HG03520 (cell line): ENCODE results near the gene B4GALNT4.
"Not testable (repeated sequence)": the region's sequence is repeated elsewhere in the genome, so short reads cannot be mapped to it uniquely, and the experiment has no call there.

Experiments used
- ATAC-seq: cut with Tn5 transposase; IDR thresholded peaks from one replicate; pipeline ENCODE4 v1.9.1; 2021; ENCODE audit warnings: mild to moderate bottlenecking, moderate library complexity; ENCODE audit not compliant: unreplicated experiment

Gene B4GALNT4

DNA sequence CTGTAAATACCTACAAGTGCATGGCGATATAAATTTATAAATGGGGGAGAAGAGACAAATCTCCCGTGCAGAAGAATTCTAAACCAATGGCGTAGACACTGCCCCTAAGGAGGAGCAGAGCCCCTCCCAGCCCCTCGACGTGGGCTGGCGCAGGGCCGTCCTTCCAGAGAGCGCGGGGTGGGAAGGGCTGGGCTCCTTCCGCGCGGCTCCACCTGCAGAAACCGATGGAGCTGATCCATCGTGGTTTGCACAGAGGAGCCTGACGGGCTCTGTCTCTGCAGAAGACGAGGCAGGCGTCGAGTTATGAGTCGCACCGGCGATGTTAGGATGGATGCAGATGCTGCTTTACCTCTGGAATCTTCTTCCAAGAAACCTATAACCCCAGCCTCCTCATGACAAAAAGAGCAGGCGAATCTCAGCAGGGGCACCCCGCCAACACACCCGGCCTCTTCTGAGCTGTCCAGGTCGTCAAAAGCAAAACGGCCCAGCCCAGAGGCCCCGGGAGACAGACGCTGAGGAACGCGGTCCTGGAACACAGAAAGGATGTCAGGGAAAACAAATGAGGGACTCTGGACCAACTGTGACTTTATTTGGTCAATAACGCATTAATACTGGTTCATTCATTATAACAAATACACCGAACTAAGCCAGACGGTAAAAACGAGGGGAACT lies 11.0 kb upstream of the B4GALNT4 start:
- ATAC-seq, result no peak

DNA sequence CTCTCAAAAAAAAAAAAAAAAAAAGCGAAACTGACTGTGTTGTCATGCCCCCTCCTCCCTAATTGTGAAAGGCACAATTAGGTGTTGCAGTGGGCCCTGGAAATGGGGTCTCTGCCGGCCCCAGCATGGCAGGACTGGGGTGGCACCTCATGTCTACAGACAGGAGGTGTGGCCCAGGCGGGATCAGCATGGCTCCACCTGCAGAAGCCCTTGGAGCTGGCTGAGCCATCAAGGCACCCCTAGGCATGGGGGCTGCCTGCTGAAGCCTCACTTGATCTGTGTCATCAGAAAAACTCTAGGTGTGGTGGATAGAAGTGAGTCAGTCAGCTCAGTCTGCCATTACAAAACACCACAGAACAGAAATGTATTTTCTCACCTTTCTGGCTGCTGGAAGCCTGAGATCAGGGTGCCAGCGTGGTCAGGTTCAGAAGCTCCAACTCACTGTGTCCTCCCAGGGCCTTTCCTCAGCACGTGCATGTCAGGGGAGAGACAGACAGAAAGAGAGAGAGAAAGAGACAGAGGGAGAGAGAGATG lies 10.1 kb upstream of the B4GALNT4 start:
- ATAC-seq, result no peak

DNA sequence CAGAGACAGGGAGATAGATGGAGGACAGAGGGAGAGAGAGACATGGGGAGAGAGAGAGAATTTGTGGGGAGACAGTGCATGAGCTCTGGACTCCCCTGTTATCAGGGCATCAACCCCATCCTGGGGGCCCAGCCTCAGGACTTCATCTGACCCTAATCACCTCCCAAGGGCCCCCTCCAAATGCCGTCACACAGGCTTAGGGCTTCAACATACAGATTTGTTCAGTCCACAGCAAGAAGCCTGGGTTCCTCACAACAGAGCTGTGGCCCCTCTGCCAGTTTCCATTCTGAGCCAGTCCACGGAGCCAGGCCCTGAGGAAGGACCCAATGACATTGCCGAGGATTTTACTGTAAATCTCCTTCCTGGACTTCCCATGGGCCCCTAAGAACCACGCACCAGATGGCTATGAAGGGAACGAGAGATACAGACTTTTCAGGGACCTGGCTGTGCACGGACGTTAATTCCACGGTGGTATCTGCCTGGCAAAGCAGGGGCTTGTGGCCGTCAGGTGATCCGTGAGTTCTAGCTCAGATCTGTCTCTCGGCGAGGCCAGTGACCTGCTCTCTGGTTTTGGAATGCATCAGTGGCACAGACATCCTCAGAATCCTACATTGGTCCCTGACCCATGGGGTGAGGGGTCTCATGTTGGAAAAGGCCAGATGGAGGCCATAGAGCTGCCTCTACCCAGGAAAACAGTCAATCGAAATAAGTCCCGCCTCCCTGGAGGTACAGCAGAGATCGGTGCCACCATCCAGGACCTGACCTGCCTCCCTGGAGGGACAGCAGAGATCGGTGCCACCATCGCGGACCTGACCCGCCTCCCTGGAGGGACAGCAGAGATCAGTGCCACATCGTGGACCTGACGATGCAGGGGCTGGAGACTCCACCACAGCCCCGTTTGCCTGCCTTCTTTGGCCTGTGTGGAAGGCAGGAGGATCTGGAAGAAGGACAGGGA lies 8.7 kb upstream of the B4GALNT4 start:
- ATAC-seq, result no peak

DNA sequence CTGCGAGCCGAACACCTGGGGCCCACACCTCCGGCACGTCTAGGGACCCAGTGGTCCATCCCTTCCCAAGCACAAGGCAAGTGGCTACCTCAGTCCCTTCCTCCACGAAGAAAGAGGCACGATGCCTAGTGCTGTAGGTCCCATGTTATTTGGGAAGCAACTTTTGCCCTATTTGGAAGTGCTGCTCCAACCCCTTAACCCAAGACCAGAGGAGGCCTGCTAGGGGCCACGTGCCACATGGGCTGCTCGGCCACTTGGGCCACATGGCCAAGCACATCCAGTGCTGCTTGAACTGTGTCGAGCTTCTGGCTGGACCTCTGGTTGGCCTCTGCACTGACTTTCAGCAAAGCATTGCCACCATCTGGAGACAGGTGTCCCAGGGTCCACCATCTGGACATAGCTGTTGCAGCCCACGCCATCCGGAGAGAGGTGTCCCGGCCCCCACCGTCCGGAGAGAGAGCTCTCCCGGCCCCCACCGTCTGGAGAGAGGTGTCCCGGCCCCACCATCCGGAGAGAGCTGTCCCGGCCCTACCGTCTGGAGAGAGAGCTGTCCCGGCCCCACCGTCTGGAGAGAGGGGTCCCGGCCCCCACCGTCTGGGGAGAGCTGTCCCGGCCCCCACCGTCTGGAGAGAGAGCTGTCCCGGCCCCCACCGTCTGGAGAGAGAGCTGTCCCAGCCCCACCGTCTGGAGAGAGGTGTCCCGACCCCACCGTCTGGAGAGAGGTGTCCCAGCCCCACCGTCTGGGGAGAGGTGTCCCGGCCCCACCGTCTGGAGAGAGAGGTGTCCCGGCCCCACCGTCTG lies 6.5 kb upstream of the B4GALNT4 start:
- no peak for ATAC-seq

DNA sequence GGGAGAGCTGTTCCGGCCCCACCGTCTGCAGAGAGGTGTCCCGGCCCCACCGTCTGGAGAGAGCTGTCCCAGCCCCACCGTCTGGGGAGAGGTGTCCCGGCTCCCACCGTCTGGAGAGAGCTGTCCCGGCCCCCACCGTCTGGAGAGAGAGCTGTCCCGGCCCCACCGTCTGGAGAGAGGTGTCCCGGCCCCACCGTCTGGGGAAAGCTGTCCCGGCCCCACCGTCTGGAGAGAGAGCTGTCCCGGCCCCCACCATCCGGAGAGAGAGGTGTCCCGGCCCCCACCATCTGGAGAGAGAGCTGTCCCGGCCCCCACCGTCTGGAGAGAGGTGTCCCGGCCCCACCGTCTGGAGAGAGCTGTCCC lies 5.9 kb upstream of the B4GALNT4 start:
- ATAC-seq, result not testable (repeated sequence)

DNA sequence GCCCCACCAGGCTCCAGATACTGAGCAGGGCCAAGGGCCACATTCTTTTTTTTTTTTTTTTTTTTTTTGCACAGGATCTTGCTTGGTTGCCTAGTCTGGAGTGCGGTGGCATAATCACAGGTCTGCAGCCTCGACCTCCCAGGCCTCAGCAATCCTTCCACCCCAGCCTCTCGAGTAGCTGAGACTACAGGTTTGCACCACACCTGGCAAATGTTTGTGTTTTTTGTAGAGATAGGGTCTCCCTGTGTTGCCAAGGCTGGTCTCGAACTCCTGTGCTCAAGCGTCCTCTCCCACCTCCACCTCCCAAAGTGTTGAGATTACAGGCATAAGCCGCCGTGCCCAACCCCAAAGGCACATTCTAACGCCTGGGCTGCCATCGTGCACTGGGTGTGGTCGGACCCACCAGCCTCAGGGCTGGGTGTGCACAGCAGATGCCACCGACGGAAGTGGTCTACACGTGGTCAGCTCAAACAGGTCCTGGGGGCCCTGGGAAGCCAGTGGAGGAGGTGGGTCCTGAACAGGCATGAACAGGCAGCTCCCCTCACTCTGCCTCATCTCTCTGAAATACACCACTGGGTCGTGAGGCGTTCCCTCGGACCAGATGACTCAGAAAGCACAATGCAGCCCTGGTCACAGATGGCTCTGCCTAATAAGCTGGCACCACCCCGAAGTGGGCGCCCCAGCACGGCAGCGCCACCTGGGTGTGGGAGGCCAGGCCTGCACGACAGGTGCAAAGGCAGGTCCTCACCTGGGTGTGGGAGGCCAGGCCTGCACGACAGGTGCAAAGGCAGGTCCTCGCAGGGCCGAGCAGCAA lies 5.1 kb upstream of the B4GALNT4 start:
- no peak for ATAC-seq

DNA sequence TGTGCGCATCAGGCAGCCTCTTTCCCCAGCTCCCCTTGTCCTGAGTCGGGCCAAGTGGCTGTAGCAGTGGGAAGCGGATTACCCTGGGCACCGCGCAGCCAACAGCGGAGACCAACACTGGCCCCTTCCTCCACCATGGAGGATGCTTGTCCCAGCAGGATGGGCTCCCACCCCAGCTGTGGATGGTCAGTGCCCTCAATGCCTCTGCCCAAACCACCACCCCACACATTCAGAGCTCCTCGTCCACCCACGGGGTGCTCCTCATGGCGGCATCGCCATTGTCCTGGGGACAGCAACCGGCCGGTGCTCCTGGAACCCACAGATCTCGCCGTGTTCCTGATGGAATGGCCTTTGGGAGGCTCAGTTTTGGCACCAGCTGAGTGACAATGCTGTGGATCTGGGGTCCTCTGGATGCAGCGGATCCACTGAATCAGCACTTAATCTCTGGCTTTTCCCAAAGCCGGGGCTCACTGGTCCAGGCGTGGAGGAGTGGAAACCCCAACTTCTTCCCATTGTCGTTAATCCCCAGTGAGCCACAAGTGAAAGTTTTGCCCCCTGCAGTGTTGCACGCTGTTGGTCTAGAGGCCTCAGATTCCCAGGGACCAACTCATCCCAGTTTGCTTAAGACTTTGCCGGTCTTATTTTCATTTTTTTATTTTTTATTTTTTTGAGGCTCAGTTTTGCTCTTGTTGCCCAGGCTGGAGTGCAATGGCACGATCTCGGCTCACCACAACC lies 4.1 kb upstream of the B4GALNT4 start:
- no peak for ATAC-seq

DNA sequence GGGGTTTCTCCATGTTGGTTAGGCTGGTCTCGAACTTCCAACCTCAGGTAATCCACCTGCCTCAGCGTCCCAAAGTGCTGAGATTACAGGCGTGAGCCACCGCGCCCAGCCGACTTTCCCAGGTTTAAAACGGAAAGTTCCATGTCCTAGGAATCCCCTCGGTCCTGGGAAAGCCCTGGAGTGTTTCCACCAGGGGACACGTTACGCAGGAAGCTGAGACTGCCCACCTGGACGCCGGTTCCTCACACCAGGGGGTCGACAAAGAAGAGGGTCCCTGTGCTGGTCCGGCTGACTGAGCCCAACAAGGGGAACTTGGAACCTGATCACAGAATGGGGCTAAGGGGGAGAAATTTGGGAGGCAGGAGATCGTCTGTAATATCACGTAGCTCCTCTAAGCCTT lies 3.5 kb upstream of the B4GALNT4 start:
- ATAC-seq, result no peak

DNA sequence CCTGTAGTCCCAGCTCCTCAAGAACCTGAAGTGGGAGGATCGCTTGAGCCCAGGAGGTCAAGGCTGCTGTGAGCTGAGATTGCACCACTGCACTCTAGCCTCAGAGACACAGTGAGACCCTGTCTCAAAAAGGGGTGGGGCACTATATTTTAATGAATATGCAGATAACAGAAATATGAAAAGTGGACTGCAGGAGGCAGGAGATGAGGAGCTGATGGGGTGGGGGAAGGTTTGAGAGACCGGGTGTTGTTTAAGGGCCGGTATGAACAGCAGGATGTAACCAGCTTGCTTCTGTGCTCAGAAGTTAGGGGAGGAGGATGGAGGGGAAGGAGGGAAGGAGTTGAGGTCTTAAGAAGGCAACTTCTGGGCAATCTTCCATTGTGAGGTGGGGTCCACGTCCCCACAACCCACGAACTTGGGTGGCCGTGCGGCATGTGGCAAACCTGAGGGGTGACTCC lies 1.3 kb upstream of the B4GALNT4 start:
- ATAC-seq, result no peak

DNA sequence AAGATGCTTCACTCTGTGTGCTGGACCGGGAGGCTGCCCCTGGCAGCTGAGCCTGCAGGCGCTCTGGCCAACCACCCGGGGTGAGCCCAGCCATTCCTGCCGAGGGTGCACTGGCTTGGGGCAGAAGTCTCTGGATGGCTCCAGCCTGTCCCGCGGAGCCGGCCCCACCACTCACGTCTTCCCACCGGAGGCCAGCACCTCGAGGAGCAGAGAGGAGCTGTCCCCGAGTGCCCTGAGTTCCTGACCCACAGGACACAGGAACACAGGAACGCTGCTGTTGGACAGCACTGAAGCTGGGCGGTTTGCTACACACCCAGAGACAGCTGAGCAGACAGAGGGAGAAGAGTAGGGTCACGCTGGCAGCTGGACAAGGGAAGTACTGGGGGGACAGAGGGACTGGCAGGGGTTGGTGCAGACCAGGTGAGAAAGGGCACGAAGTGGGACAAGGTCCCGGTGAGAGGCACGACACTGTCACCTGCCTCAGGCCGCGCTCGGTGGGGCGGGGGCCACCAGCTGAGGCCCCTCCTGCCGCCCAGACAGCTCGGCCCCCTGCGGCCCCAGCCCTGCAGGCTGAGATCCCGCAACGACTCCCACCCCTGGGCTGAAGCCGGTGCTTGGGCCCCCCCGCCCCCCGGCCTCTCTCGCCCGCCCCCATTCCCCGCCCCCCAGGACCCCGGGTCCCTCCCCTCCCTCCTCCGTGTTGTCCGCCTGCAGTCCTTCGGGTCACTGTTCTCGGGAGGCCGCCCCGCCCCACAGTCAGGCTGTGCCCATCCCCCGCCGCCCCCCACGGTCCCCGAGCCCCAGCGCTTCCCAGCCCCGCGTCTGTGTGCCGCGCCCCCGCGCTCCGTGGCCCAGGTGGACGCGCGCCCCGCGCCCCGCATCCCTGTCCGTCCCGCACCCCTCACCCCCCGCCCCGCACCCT lies 624 bp upstream of the B4GALNT4 start:
- no peak for ATAC-seq

DNA sequence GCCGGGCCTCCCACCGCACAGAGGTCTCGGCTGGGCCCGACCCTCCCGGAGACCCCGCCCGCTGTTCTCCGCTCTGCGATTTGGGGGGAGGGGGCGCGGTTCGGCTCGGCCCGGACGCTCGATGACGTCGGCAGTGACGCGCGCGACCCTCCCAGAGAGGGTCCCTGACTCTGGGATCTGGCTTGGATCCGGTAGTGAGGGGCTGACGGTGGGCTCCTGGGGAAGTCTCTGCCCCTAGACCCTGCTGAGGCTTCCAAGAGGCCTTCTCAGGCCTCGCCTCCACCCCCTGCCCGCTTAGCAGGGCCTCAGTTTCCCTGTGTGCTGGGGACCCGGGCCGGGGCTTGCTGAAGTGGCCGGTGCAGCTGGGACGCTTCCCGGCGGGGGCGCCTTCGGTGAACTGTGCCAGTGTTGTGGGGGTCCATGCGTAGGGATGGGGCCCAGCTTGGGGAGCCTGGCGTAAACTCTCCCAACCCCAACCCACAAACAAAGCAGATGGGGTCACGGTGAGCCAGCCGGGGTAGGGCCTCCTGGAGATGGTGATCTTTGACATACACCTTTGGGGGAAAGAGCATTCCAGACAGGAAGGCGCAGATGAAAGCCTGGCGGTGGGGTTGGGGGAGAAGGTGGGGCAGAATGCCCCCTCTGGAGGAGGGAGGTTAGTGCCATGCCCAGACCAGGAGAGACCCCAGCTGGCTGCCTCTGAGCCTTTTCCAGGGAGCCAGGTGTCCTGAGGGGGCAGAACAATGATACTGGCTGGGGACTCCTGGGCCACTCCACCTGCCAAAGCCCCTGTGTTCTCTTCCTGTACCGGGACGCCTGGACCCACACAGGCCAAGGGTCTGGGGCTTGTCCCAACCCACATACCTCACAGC lies 1.0 kb downstream of the B4GALNT4 start:
- no peak for ATAC-seq

DNA sequence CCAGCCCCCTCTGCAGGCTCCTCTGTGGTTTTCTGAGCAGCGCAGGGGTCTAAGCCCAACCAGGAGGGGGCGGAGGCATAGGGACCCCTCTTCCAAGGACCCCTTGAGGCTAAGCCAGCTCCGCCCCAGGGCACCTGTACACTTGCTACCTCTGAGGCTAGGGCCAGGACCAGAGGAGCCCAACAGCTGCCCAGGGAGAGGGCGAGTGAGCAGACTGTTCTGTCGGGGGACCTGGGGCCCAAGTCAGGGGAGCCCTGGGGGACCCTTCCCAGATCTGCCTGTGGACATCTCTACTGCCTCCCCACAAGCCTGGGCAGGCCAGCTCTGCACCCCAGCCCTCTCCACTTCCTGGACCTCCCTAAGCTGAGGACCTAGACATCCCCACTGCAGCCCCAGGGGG lies 1.8 kb downstream of the B4GALNT4 start:
- no peak for ATAC-seq

DNA sequence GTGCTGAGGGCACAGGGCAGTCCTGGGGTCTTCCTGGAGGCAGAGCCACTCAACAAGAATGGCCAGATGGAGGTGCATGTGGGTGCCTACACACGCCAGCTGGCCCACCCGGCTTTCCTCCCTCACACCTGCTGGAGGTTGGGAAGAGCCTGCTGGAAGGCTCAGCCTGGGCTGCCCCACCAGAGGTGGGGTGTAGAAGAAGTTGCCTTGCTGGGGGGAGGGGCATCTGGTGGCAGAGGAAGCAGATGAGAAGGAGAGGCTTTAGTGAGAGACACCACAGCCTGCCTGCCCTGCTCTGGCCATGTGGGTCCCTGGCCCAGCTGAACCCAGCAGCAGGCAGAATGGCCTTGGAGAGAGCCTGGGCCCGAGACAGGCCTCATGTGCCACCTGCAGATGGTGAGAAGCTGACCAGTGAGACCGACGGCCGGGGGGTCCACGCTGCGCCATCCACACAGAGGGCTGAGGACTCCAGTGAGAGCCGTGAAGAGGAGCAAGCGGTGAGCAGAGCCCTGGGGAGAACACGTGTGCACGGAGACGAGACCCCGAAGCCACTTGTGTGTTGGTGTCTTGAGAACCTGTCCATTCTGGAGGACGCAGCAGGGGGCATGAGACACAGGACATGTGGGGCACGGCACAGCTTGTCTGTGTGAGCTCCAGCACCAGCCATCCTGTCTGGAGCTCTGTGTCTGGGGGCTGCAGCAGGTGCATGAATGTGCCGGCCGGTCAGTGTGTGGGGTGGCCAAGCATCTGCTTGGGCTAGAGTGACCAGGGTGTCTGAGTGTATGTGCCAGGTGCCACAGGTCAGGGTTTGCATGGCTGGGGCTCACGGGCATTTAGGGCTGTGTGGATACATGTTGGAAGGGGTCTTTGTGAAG lies 2.7 kb downstream of the B4GALNT4 start:
- ATAC-seq, result no peak

DNA sequence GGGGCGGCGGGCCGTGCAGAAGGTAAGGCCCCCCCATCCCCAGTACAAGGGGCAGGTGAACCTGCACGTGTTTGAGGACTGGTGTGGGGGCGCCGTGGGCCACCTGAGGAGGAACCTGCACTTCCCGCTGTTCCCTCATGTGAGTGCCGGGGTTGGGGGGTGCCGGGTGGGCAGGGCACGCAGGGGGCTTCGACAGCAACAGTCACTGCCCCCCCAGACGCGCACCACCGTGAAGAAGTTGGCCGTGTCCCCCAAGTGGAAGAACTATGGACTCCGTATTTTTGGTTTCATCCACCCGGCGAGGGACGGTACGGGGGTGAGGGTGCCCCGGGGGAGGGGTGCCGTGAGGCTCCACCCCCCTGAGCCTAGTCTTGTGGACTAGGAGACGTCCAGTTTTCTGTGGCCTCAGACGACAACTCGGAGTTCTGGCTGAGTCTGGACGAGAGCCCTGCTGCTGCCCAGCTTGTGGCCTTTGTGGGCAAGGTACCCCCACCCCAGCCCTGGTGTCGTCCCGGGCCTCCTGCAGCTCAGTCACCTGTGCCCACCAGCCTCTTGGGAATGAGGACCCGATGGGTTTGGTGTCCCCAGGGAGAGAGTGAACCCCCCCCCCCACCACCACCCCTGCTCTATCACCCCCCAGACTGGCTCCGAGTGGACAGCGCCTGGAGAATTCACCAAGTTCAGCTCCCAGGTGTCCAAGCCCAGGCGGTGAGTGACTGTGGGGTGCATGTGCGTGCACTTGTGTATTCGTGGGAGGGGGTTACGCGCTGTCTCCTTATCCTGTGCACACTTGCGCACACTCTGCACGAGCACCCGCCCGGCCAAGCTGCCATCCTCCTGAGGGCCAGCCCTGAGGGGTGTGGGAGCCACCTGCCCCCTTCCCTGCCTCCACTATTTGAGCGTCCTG lies 3.8 kb downstream of the B4GALNT4 start:
- ATAC-seq, result no peak

DNA sequence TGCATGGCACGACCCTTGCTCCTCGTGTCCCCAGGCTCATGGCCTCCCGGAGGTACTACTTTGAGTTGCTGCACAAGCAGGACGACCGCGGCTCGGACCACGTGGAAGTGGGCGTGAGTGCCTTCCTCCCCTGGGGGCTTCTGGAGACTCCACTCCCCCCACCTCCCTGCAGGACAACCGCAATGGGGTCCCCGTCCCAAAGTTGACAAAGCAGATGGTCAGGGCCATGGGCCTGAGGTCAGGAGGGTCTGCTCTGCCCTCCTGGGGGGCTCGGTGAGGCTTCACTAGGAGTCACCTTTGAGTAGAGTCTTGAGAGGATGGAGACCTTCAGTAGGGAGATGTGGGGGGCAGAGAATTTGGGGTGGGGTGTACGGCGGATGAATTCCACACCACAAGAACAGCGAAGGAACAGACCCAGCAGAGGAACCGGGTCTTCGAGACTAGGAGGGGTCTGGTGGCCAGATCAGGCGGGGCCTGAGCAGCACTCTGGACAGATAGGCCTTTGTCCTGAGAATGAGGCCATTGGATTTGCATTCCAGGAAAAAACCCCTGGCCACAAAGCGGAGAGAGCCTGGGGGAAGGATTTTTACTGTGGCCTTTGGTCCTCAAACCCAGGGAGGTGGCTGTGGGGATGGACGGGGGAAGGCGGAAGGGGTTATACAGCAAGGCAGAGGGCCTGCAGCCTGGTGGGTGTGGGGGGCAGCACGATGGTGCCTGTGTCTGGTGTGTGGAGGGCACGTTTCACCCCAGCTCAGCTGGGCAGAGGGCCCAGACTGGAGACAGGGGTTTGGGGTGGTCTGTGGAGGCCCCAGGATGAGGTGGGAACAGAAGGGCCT lies 4.6 kb downstream of the B4GALNT4 start:
- ATAC-seq, result no peak
